GM13977 (cell line): Measurements from ENCODE around the gene DAAM1.

Source experiments
- DNase-seq: peaks from one replicate; pipeline ENCODE4 v3.0.0; 2012; ENCODE audit warnings: low spot score
- CTCF ChIP-seq: IDR thresholded peaks from 2 replicates; pipeline ENCODE4 v1.5.1; 2012; ENCODE audit warnings: mild to moderate bottlenecking, control low read depth; ENCODE audit not compliant: insufficient read depth; ENCODE audit errors: extremely low read depth, missing control alignments
- in situ Hi-C: fragments of 300-500 bp; cut with MboI; formaldehyde crosslinking; loops from one replicate; pipeline ENCODE4 v1.12.0; 2022; ENCODE audit warnings: low sequenced_read_pairs, low pct_unique_long_range_greater_than_20kb, mixed read lengths, inconsistent platforms; ENCODE audit not compliant: unreplicated experiment

The DAAM1 gene

GRCh38 chr14:59267046-59267445 is 78.6 kb downstream of the DAAM1 start:
- peak; percentile 6 for DNase-seq
- no peak for TF ChIP-seq CTCF
- in situ Hi-C loops: no loop called here

- no peak for TF ChIP-seq CTCF
- in situ Hi-C loops: no loop called here
- no peak for DNase-seq
These were observed 79.5 kb downstream of the DAAM1 start for GRCh38 chr14:59268011-59268410.

GRCh38 chr14:59268858-59269257 is 80.4 kb downstream of the DAAM1 start:
- in situ Hi-C loops: no loop called here
- DNase-seq: no peak
- no peak for TF ChIP-seq CTCF

GRCh38 chr14:59269466-59269865 is 81.0 kb downstream of the DAAM1 start:
- in situ Hi-C loops: no loop called here
- TF ChIP-seq CTCF: no peak
- no peak for DNase-seq

- in situ Hi-C loops: no loop called here
- no peak for DNase-seq
- TF ChIP-seq CTCF: no peak
These were observed 82.8 kb downstream of the DAAM1 start for GRCh38 chr14:59271256-59271655.

- TF ChIP-seq CTCF: no peak
- DNase-seq: no peak
- in situ Hi-C loops: no loop called here
These were observed 83.3 kb downstream of the DAAM1 start for GRCh38 chr14:59271734-59272133.

- in situ Hi-C loops: no loop called here
- no peak for DNase-seq
- TF ChIP-seq CTCF: no peak
These were observed 84.2 kb downstream of the DAAM1 start for GRCh38 chr14:59272633-59273032.
